GM10266 (cell line): ENCODE data around the gene SEPTIN3.

ENCODE experiments used
- DNase-seq: peaks from one replicate; pipeline ENCODE4 v3.0.0; 2012; ENCODE audit errors: extremely low spot score
- CTCF ChIP-seq: IDR thresholded peaks from 2 replicates; pipeline ENCODE4 v1.5.1; 2012; ENCODE audit warnings: mild to moderate bottlenecking, low read depth; ENCODE audit not compliant: control insufficient read depth, insufficient read depth; ENCODE audit errors: missing control alignments

Gene SEPTIN3

GRCh38 chr22:41991111-41991510, 21.9 kb downstream of the SEPTIN3 start:
- TF ChIP-seq CTCF: no peak
- no peak for DNase-seq

GRCh38 chr22:41992496-41992895, 23.3 kb downstream of the SEPTIN3 start:
- no peak for DNase-seq
- TF ChIP-seq CTCF: no peak

- TF ChIP-seq CTCF: no peak
- no peak for DNase-seq
Observed at GRCh38 chr22:41995211-41995610, 26.0 kb downstream of the SEPTIN3 start.

GRCh38 chr22:41996826-41997225, 27.6 kb downstream of the SEPTIN3 start:
- no peak for TF ChIP-seq CTCF
- no peak for DNase-seq

GRCh38 chr22:41998361-41999261, 29.4 kb downstream of the SEPTIN3 start, which contains the start of gene WBP2NL:
WBP2NL (plus strand) TSS chr22:41998788; CDS start chr22:41998819, 31 bp downstream.
- no peak for TF ChIP-seq CTCF
- peak; percentile 92 for DNase-seq

GRCh38 chr22:42000466-42000865, 31.2 kb downstream of the SEPTIN3 start:
- TF ChIP-seq CTCF: no peak

GRCh38 chr22:42001121-42001520, 31.9 kb downstream of the SEPTIN3 start:
- no peak for DNase-seq
- no peak for TF ChIP-seq CTCF

More at GRCh38 chr22:42000466-42000865, 31.2 kb downstream of the SEPTIN3 start:
- DNase-seq: no peak
